OCI-LY3 (cell line): ENCODE data around the gene CCDC144A.
"Not testable (repeated sequence)": the region's sequence is repeated elsewhere in the genome, so short reads cannot be mapped to it uniquely, and the experiment has no call there.

ENCODE experiments used
- H2AFZ ChIP-seq: fragments of 200-600, 300-600 bp; shearing (Covaris generic); 2 replicates; pipeline ENCODE4 v1.6.0; 2014; ENCODE audit warnings: antibody characterized with exemption, low read depth, low read length
- H3K27ac ChIP-seq: fragments of 200-600, 300-600 bp; sonication (generic); 2 replicates; pipeline ENCODE4 v1.5.1; 2014; ENCODE audit warnings: mild to moderate bottlenecking, low read length, moderate library complexity, mixed read lengths
- H3K27me3 ChIP-seq: fragments of 200-600, 300-600 bp; sonication (generic); 2 replicates; pipeline ENCODE4 v1.6.1; 2014; ENCODE audit warnings: low read depth, low read length, mixed read lengths
- H3K36me3 ChIP-seq: fragments of 200-600, 300-600 bp; sonication (generic); replicated peaks from 2 replicates; pipeline ENCODE3; 2014; ENCODE audit warnings: low read depth, low read length, mixed read lengths
- H3K4me1 ChIP-seq: fragments of 300-600, 200-600 bp; sonication (generic); 2 replicates; pipeline ENCODE4 v1.6.1; 2014; ENCODE audit warnings: low read length, mixed read lengths
- H3K4me2 ChIP-seq: fragments of 200-600, 300-600 bp; sonication (generic); 2 replicates; pipeline ENCODE4 v1.6.1; 2014; ENCODE audit warnings: low read length, mixed read lengths
- H3K4me3 ChIP-seq: fragments of 300-600, 200-600 bp; sonication (generic); 2 replicates; pipeline ENCODE4 v1.5.1; 2014; ENCODE audit warnings: antibody characterized with exemption, mild to moderate bottlenecking, low read length, moderate library complexity
- H3K79me2 ChIP-seq: fragments of 300-600, 200-600 bp; shearing (Covaris generic); 2 replicates; pipeline ENCODE4 v1.6.1; 2014; ENCODE audit warnings: mild to moderate bottlenecking, low read length, mixed read lengths
- H3K9ac ChIP-seq: fragments of 300-600, 200-600 bp; shearing (Covaris generic); 2 replicates; pipeline ENCODE4 v1.6.0; 2014; ENCODE audit warnings: mild to moderate bottlenecking, low read length, moderate library complexity
- H3K9me3 ChIP-seq: fragments of 200-600, 300-600 bp; shearing (Covaris generic); 2 replicates; pipeline ENCODE4 v1.6.1; 2014; ENCODE audit warnings: low read length, mixed read lengths; ENCODE audit not compliant: insufficient read depth
- H4K20me1 ChIP-seq: fragments of 200-600, 300-600 bp; sonication (generic); 2 replicates; pipeline ENCODE4 v1.6.1; 2016; ENCODE audit warnings: low read length, mixed read lengths; ENCODE audit not compliant: insufficient read depth
- TF ChIP-seq, protein P1 (sequence below): fragments of 200-600, 300-600 bp; sonication (generic); IDR thresholded peaks from 2 replicates; pipeline ENCODE4 v1.5.1; 2014; ENCODE audit warnings: antibody characterized with exemption, low read length, low read depth

CCDC144A gene

DNA sequence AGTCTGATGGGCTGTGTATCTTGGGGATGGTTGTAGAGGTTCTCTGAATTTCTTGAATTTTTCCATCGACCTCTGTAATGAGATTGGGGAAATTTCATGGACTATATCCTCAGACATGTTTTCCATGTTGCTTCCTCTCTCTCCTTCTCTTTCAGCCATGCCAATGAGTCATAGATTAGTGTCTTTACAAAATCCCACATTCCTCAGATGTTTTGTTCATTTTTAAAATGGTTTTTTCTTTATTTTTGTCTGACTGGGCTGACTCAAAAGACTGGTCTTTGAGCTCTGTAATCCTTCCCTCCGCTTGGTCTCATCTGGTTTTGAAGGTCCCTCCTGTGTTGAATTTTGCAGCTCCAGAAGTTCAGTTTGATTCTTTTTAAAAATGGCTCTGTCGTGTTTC is 60.5 kb downstream of the CCDC144A start:
- H3K79me2 ChIP-seq, H3K27me3 ChIP-seq, H4K20me1 ChIP-seq, H2AFZ ChIP-seq, H3K9me3 ChIP-seq, H3K9ac ChIP-seq, H3K4me2 ChIP-seq, H3K4me3 ChIP-seq, H3K4me1 ChIP-seq, H3K27ac ChIP-seq, H3K36me3 ChIP-seq: not testable (repeated sequence)

DNA sequence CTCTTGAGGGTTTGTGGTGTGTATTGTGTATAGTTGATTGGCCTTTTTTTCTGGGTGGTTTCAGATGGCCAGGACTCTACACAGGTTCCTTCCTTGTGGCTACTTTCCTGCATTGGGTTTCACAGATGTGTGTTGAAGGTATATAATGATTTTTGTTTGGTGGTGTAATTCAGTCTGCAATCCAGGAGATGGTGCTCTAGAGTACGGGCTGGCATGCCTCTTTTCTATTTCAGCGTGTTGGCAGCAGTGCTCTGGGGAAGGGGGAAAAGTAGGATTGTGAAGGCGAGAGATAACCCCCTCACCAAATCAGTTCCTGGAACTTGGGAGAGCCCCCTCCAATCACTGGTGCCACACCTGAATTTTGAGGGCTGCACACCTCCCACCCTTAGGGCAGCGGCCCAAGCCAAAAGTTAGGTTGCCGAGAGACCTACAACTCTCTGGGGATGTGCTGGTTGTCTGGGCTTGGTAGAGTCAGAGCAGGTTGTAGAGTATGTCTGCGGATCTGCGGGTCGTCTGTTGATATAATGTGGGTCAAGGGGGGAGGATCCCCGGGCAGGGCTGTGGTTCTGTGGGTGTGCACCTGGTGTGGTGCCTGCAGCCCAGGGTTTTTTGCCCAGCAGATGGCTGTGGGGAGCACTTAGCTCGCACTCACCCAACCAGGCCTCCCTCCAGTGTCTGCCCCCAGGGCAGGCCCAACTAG is 61.3 kb downstream of the CCDC144A start:
- H2AFZ ChIP-seq, result peak overlapping the region; percentile 39; the same call in 1 of the 2 replicates
- H3K9ac ChIP-seq, H3K4me1 ChIP-seq, H3K27ac ChIP-seq, H3K36me3 ChIP-seq, H3K79me2 ChIP-seq, H4K20me1 ChIP-seq, H3K9me3 ChIP-seq, H3K4me3 ChIP-seq, H3K27me3 ChIP-seq: not testable (repeated sequence)
- peak overlapping the region; percentile 49 for H3K4me2 ChIP-seq
- TF ChIP-seq, protein P1, sequence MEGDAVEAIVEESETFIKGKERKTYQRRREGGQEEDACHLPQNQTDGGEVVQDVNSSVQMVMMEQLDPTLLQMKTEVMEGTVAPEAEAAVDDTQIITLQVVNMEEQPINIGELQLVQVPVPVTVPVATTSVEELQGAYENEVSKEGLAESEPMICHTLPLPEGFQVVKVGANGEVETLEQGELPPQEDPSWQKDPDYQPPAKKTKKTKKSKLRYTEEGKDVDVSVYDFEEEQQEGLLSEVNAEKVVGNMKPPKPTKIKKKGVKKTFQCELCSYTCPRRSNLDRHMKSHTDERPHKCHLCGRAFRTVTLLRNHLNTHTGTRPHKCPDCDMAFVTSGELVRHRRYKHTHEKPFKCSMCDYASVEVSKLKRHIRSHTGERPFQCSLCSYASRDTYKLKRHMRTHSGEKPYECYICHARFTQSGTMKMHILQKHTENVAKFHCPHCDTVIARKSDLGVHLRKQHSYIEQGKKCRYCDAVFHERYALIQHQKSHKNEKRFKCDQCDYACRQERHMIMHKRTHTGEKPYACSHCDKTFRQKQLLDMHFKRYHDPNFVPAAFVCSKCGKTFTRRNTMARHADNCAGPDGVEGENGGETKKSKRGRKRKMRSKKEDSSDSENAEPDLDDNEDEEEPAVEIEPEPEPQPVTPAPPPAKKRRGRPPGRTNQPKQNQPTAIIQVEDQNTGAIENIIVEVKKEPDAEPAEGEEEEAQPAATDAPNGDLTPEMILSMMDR, result peak; percentile 18

DNA sequence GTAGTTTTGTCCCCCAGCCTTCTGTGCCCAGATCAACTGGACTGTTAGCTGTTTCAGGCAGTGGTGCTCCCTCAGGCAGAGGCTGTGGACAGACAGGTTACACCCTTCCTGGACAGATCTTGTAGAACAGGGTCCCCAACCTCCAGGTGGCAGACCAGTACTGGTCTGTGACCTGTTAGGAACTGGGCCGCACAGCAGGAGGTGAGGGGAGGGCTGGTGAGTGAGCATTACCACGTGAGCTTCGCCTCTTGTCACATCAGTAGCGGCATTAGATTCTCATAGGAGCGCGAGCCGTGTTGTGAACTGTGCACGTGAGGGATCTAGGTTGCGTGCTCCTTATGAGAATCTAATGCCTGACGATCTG is 61.9 kb downstream of the CCDC144A start:
- not testable (repeated sequence) for H3K4me1 ChIP-seq, H4K20me1 ChIP-seq, H3K9me3 ChIP-seq, H3K4me3 ChIP-seq, H3K27ac ChIP-seq, H3K36me3 ChIP-seq, H3K9ac ChIP-seq, H3K27me3 ChIP-seq, H3K79me2 ChIP-seq
- 0 out of 2 replicates have a peak overlapping the region, but pooled peaks have one; percentile 49 for H3K4me2 ChIP-seq
- TF ChIP-seq, protein P1, result peak; percentile 4; the same call in 1 of the 2 replicates
- peak overlapping the region; percentile 39; the same call in 1 of the 2 replicates for H2AFZ ChIP-seq

DNA sequence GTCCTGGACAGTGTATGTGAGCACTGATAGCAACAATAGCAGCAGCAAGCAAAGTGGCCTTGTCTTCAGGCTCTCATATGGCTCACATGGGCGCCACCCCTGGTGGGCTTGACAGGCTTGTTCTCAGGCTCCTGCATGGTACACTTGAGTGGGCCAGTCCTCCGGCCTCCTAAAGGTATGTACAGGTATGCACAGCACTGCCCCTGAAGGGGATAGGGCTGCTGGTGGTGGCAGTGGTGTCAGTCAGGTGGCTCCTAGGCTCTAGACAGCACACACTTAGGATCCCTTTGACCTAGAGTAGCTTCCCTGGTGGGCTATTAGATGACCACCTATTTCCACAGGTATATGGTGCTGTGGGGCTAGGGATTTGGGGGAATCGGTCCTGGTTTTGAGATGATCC is 67.5 kb downstream of the CCDC144A start:
- H3K9ac ChIP-seq, H3K36me3 ChIP-seq, H2AFZ ChIP-seq, H3K9me3 ChIP-seq, H3K4me3 ChIP-seq, H3K4me1 ChIP-seq, H3K27me3 ChIP-seq, H3K4me2 ChIP-seq, H3K79me2 ChIP-seq, H3K27ac ChIP-seq, H4K20me1 ChIP-seq: not testable (repeated sequence)

DNA sequence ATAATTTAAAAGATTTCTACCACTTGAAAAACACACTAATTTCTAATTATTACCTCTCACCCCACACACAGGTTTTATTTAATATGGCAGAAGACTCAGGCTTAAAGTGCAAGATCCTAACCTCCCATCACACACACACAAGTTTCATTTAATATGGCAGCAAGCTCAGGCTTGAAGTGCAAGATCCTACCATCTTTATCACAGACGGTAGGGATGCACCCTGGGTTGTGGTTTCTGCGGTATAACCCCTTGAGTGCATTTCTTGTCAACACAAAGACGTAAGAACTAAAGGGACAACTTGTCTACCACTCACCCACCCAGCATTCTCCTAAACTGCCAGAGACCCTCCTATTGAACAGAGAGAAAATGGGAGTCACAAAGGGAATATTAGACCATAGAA is 68.1 kb downstream of the CCDC144A start:
- H3K27ac ChIP-seq, H3K79me2 ChIP-seq, H2AFZ ChIP-seq, H3K36me3 ChIP-seq, H3K4me1 ChIP-seq, H3K9me3 ChIP-seq, H3K27me3 ChIP-seq, H3K4me3 ChIP-seq, H3K4me2 ChIP-seq, H4K20me1 ChIP-seq, H3K9ac ChIP-seq: not testable (repeated sequence)

DNA sequence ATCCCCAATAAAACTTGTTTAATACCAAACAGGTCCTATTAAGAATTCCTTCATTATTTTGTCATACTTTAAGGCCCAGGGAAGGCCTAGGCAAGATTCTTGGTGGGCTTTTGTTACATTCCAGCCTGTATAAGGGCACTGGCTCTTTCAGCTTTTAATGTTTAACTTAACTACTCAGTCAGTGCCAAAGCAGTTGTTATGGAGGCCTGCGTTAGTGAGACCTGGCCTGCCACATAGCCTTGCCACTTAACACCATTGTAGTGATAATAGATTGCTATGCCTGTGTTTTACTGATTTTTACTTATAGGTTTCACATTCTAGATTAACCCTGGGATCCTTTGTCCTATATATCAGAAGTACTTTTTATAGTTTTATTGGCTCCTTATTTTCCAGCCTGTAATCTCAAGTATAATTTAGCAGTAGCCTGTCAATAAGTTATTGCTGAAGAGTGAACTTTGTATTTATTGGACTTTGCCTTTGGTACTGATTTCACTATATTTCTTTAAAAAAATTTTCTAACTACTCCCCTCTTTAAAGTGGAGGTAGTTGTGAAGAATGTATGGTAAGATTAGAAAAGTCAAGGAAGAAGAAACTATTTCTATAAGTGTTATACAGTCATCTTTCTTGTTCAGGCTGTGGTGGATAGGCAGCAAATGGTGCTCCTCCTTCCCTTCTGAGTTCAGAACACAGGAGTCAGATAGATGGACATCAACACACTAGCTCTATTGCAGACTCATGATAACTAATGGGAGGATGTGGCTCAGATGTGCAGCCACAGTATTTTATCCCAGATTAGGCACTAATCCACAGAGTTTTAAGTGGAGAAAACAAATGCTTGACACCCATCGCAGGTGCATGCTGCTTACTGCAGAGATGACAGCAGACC is 78.5 kb downstream of the CCDC144A start:
- H2AFZ ChIP-seq, H3K9ac ChIP-seq, H3K36me3 ChIP-seq, H3K27me3 ChIP-seq, H3K4me1 ChIP-seq, H3K9me3 ChIP-seq, H3K79me2 ChIP-seq, H3K4me3 ChIP-seq, H3K27ac ChIP-seq, H3K4me2 ChIP-seq, H4K20me1 ChIP-seq: not testable (repeated sequence)

DNA sequence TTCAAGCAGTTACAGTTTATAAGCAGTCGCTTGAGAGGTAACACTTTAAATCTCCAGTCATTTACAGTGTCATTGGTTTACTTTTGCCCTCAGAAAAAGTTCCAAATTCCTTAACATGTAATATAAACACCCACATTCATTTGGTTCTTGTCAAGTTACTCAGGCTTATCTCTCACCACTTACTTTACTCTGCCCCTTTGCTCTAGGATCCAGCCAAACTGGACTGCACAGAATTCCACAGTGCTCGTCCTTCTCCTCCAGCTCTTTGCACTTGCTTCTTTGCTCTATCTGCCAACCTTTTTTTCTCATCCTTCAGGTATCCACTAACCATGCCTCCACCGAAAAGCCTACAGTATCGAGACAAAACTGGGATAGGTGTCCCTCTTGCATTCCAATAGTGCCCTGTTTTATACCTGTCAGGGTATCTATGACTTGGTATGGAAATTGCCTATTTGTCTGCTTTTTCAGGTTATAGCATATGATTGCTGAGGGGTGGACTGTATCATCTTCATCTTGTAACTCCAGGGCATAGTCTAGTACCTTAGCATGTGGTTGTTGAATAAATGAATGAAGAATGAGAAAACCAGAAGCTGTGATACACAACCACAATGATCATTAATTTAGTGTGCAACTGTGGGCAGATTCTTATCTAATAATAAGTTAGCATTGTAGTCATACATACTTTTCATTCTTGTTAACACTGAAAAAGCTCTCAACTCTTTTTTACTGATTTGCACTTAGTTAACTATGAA is 82.5 kb downstream of the CCDC144A start:
- not testable (repeated sequence) for H3K9me3 ChIP-seq, H3K4me1 ChIP-seq, H3K79me2 ChIP-seq, H3K27ac ChIP-seq, H4K20me1 ChIP-seq, H3K36me3 ChIP-seq, H2AFZ ChIP-seq, H3K4me3 ChIP-seq, H3K9ac ChIP-seq, H3K27me3 ChIP-seq, H3K4me2 ChIP-seq
